HepG2 (cell line): ENCODE data around the gene HSP90AB1. TPM values are rescaled to one million over a fixed set of nuclear protein-coding genes. Genes with fewer than 3 reads are reported as not detected.

Experiments
- BRCA1 ChIP-seq: sonication (generic); formaldehyde crosslinking; IDR thresholded peaks from 2 replicates; pipeline ENCODE4 v1.4.0; 2020; ENCODE audit warnings: missing genetic modification reagents
- DNMT3B ChIP-seq: conservative IDR thresholded peaks from 2 replicates; pipeline ENCODE4 v1.6.1; 2016; ENCODE audit warnings: missing biosample characterization, control low read depth
- FIP1L1 ChIP-seq: fragments of 200-400 bp; formaldehyde crosslinking; IDR thresholded peaks from 2 replicates; pipeline ENCODE4 v1.6.1; 2018; ENCODE audit warnings: low read depth, mild to moderate bottlenecking, low read length, moderate library complexity, borderline replicate concordance; ENCODE audit not compliant: insufficient read depth
- FOXM1 ChIP-seq: sonication (generic); formaldehyde crosslinking; IDR thresholded peaks from 2 replicates; pipeline ENCODE4 v1.5.0; 2020; ENCODE audit warnings: missing genetic modification reagents
- KAT7 ChIP-seq: IDR thresholded peaks from 2 replicates; pipeline ENCODE4 v1.6.1; 2018; ENCODE audit warnings: borderline replicate concordance, missing compliant biosample characterization
- KDM4B ChIP-seq: sonication (generic); formaldehyde crosslinking; IDR thresholded peaks from 2 replicates; pipeline ENCODE4 v1.4.0; 2020; ENCODE audit warnings: missing genetic modification reagents
- MLXIP ChIP-seq: sonication (generic); formaldehyde crosslinking; IDR thresholded peaks from 2 replicates; pipeline ENCODE4 v1.9.0; 2021; ENCODE audit warnings: missing genetic modification reagents, borderline replicate concordance
- NRL ChIP-seq: sonication (generic); formaldehyde crosslinking; IDR thresholded peaks from 2 replicates; pipeline ENCODE4 v1.5.0; 2020; ENCODE audit warnings: missing genetic modification reagents, mild to moderate bottlenecking, moderate library complexity, borderline replicate concordance
- RBAK ChIP-seq: sonication (generic); formaldehyde crosslinking; IDR thresholded peaks from 2 replicates; pipeline ENCODE4 v1.5.1; 2020; ENCODE audit warnings: mild to moderate bottlenecking, missing genetic modification reagents
- SPEN ChIP-seq: sonication (generic); formaldehyde crosslinking; IDR thresholded peaks from 2 replicates; pipeline ENCODE4 v1.5.1; 2020; ENCODE audit warnings: low read depth, mild to moderate bottlenecking, missing genetic modification reagents
- TOPORS ChIP-seq: sonication (generic); formaldehyde crosslinking; IDR thresholded peaks from 2 replicates; pipeline ENCODE4 v1.8.0; 2023; ENCODE audit warnings: mild to moderate bottlenecking, missing genetic modification reagents
- TRIM24 ChIP-seq: sonication (generic); formaldehyde crosslinking; IDR thresholded peaks from 2 replicates; pipeline ENCODE4 v1.8.0; 2022; ENCODE audit warnings: mild to moderate bottlenecking, missing genetic modification reagents
- ZBTB20 ChIP-seq: sonication (generic); formaldehyde crosslinking; IDR thresholded peaks from 2 replicates; pipeline ENCODE4 v1.8.1; 2023; ENCODE audit warnings: missing genetic modification reagents, low read depth, mild to moderate bottlenecking, borderline replicate concordance
- ZFAT ChIP-seq: sonication (generic); formaldehyde crosslinking; conservative IDR thresholded peaks from 2 replicates; pipeline ENCODE4 v1.8.1; 2023; ENCODE audit warnings: missing genetic modification reagents, inconsistent platforms
- ZMYM3 ChIP-seq: sonication (generic); formaldehyde crosslinking; IDR thresholded peaks from 2 replicates; pipeline ENCODE4 v1.5.1; 2020; ENCODE audit warnings: mild to moderate bottlenecking, missing genetic modification reagents
- ZNF160 ChIP-seq: sonication (generic); formaldehyde crosslinking; IDR thresholded peaks from 2 replicates; pipeline ENCODE4 v1.8.0; 2022; ENCODE audit warnings: mild to moderate bottlenecking, inconsistent platforms, missing genetic modification reagents
- ZNF513 ChIP-seq: sonication (generic); formaldehyde crosslinking; conservative IDR thresholded peaks from 2 replicates; pipeline ENCODE4 v1.5.0; 2020; ENCODE audit warnings: missing genetic modification reagents
- ZNF598 ChIP-seq: sonication (generic); formaldehyde crosslinking; IDR thresholded peaks from 2 replicates; pipeline ENCODE4 v1.5.1; 2020; ENCODE audit warnings: mild to moderate bottlenecking, missing genetic modification reagents, borderline replicate concordance
- ZNF629 ChIP-seq: sonication (generic); formaldehyde crosslinking; conservative IDR thresholded peaks from 2 replicates; pipeline ENCODE4 v1.5.0; 2020; ENCODE audit warnings: missing genetic modification reagents
- ZSCAN5A ChIP-seq: sonication (generic); formaldehyde crosslinking; IDR thresholded peaks from 2 replicates; pipeline ENCODE4 v1.8.0; 2022; ENCODE audit warnings: mild to moderate bottlenecking, missing genetic modification reagents, borderline replicate concordance
- polyA plus RNA-seq, 8 experiments: library from polyadenylated mRNA; depleted of rRNA in 3 of 8; stranded (reverse) in 7 of 8; unstranded in 1 of 8; fragments of >200 nt; fragmentation: Illumina TruSeq in 4 of 8; extraction: Trizol in 4 of 8; gene quantifications; 2 replicates each; pipeline versions ENCODE4 v1.2.1 to v1.2.3, GENCODE V29; 2011 to 2016; ENCODE audit warnings: low read depth in 4 of 8, missing spikeins in 1 of 8, mixed read lengths in 1 of 8; ENCODE audit not compliant: insufficient read depth in 1 of 8
- total RNA-seq, 5 experiments: library from RNA; depleted of rRNA; stranded (reverse); fragments of >200 nt; fragmentation: Illumina TruSeq; extraction: Trizol; gene quantifications; 2 replicates each; pipeline ENCODE4 v1.2.3, GENCODE V29; 2016; ENCODE audit warnings: low read depth in 1 of 5
- TF ChIP-seq, protein P1 (sequence below): sonication (generic); formaldehyde crosslinking; IDR thresholded peaks from 2 replicates; pipeline ENCODE4 v1.4.0; 2020; ENCODE audit warnings: missing genetic modification reagents, borderline replicate concordance

The HSP90AB1 gene
- total and polyA plus RNA-seq, 2 of the 13 experiments (the other 11 are each of a cell fraction or from before 2014, with no cell fraction given), result 1,325 to 1,472 TPM

- TF ChIP-seq, protein P1, sequence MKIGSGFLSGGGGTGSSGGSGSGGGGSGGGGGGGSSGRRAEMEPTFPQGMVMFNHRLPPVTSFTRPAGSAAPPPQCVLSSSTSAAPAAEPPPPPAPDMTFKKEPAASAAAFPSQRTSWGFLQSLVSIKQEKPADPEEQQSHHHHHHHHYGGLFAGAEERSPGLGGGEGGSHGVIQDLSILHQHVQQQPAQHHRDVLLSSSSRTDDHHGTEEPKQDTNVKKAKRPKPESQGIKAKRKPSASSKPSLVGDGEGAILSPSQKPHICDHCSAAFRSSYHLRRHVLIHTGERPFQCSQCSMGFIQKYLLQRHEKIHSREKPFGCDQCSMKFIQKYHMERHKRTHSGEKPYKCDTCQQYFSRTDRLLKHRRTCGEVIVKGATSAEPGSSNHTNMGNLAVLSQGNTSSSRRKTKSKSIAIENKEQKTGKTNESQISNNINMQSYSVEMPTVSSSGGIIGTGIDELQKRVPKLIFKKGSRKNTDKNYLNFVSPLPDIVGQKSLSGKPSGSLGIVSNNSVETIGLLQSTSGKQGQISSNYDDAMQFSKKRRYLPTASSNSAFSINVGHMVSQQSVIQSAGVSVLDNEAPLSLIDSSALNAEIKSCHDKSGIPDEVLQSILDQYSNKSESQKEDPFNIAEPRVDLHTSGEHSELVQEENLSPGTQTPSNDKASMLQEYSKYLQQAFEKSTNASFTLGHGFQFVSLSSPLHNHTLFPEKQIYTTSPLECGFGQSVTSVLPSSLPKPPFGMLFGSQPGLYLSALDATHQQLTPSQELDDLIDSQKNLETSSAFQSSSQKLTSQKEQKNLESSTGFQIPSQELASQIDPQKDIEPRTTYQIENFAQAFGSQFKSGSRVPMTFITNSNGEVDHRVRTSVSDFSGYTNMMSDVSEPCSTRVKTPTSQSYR, result no peak
- TF ChIP-seq ZBTB20 (CRISPR knock-in tag) (no peak), RBAK (CRISPR knock-in tag) (0 out of 2 replicates have a peak, but pooled peaks have one; percentile 17), FOXM1 (CRISPR knock-in tag) (no peak), ZMYM3 (CRISPR knock-in tag) (0 out of 2 replicates have a peak, but pooled peaks have one; percentile 15), TOPORS (CRISPR knock-in tag) (no peak), TRIM24 (CRISPR knock-in tag) (no peak), ZSCAN5A (CRISPR knock-in tag) (no peak), ZNF598 (no peak), FIP1L1 (no peak), BRCA1 (CRISPR knock-in tag) (no peak; the same call in 1 of the 2 replicates), ZNF513 (CRISPR knock-in tag) (no peak), ZFAT (CRISPR knock-in tag) (no peak), KDM4B (no peak), ZNF160 (CRISPR knock-in tag) (no peak), SPEN (CRISPR knock-in tag) (peak; percentile 69; the same call in 1 of the 2 replicates), NRL (CRISPR knock-in tag) (no peak; the same call in 1 of the 2 replicates), KAT7 (CRISPR knock-in tag) (no peak), ZNF629 (CRISPR knock-in tag) (no peak; the same call in 1 of the 2 replicates), DNMT3B (CRISPR knock-in tag) (0 out of 2 replicates have a peak, but pooled peaks have one; percentile 22), MLXIP (CRISPR knock-in tag) (no peak)
Measured at GRCh38 chr6:44237021-44237812, 9.7 kb upstream of the HSP90AB1 start (continued).
